ENCODE data around the gene PAMR1. TPM values are rescaled to one million over a fixed set of nuclear protein-coding genes. Genes with fewer than 3 reads are reported as not detected.

PAMR1 gene
- total and polyA plus RNA-seq, 2 donors (not counting 3 experiments of a cell fraction or from before 2014, with no cell fraction given): not detected

- Histone ChIP-seq H3K9me1 (replicated peaks; ENCODE audit: control insufficient read depth, extremely low read depth, insufficient read depth, low read length) (no peaks in the 10 kb centered on the region), H3K9ac (replicated peaks; ENCODE audit: extremely low read depth, insufficient read depth, low read length) (no peak overlapping the region), H3K79me2 (ENCODE audit: control insufficient read depth, insufficient read depth, low read length) (no peaks in the 10 kb centered on the region), H3K36me3 (ENCODE audit: control insufficient read depth in 2 of 2, extremely low read depth in 1 of 2, insufficient read depth in 2 of 2, low read length in 2 of 2) (no peaks in the 10 kb centered on the region), H3K4me1 (ENCODE audit: control insufficient read depth, extremely low read depth, insufficient read depth, low read length) (no peaks in the 10 kb centered on the region), H3K27ac (ENCODE audit: insufficient read depth, low read depth, low read length) (no peak overlapping the region), H4K20me1 (replicated peaks; ENCODE audit: control insufficient read depth, extremely low read depth, insufficient read depth, low read length) (no peaks in the 10 kb centered on the region), H2AFZ (ENCODE audit: low read depth, low read length) (no peak overlapping the region), H3K4me3 (replicated peaks in 1 of 3; ENCODE audit: insufficient read depth in 1 of 3, low read depth in 1 of 3, low read length in 3 of 3) (no peak overlapping the region), H3K4me2 (ENCODE audit: insufficient read depth, low read length) (no peak overlapping the region), H3K9me3 (replicated peaks; ENCODE audit: control insufficient read depth, insufficient read depth, low read length) (no peaks in the 10 kb centered on the region), H3K27me3 (ENCODE audit: control insufficient read depth in 2 of 2, insufficient read depth in 2 of 2, low read length in 2 of 2) (peaks cover 37 to 60% of the 10 kb centered on the region in 2 experiments)
- intact Hi-C loops (cut with micrococcal nuclease): no loop called here
- dilution Hi-C loops (cut with MboI; ENCODE audit: extremely low pct_ligation_motif_present, low sequenced_read_pairs): no loop called here
- ChIA-PET POLR2A (no interaction called here), CTCF (interaction anchor here (1.4 kb wide), 1 partner anchor 966 kb away, joined by 3 read pairs; no protein-coding TSS in a partner anchor)
- BruUV-seq (replicated peaks): no TSS peak
- no peak for FAIRE-seq
- TF ChIP-seq MAX (IDR thresholded peaks at IDR 0.05; ENCODE audit: insufficient read depth, insufficient read length) (no peak), JUN (IDR thresholded peaks at IDR 0.05; ENCODE audit: borderline replicate concordance, insufficient read depth, insufficient read length, low read depth) (no peak), MYC (IDR thresholded peaks at IDR 0.05; ENCODE audit: low read depth, low read length) (no peak), EZH2 (IDR thresholded peaks at IDR 0.05; ENCODE audit: borderline replicate concordance, low read depth, low read length, severe bottlenecking) (no peak), POLR2AphosphoS5 (IDR thresholded peaks at IDR 0.05; ENCODE audit: insufficient read depth, low read depth, low read length) (no peak), FOS (IDR thresholded peaks at IDR 0.05; ENCODE audit: borderline replicate concordance, insufficient read depth, low read length) (no peak), GATA2 (IDR thresholded peaks at IDR 0.05; ENCODE audit: insufficient read depth, insufficient read length, low read depth, low read length) (no peak), CTCF (IDR thresholded peaks at IDR 0.05; ENCODE audit: extremely low read depth in 1 of 2, insufficient read depth in 1 of 2, low read depth in 1 of 2, low read length in 2 of 2) (no peak), POLR2A (IDR thresholded peaks at IDR 0.05; ENCODE audit: low read depth, low read length) (no peak)
- DNase-seq (ENCODE audit: low read depth, low spot score): no peak
Observed at GRCh38 chr11:35526370-35526792, 965 bp upstream of the PAMR1 start.
